COLO668 (cell line): ENCODE data around the gene COBL.

Source experiments
- DNase-seq: peaks from one replicate; lab custom pipeline; 2025; ENCODE audit not compliant: unreplicated experiment; lab: John Stamatoyannopoulos, UW

COBL gene

GRCh38 chr7:51235593-51236313, 80.9 kb downstream of the COBL start:
- DNase-seq: no peak

GRCh38 chr7:51234609-51235308, 81.8 kb downstream of the COBL start:
- DNase-seq: no peak

- DNase-seq: peak; percentile 40
These were observed 82.5 kb downstream of the COBL start for GRCh38 chr7:51234139-51234538.

GRCh38 chr7:51233374-51233773, 83.2 kb downstream of the COBL start:
- DNase-seq: no peak

- no peak for DNase-seq
These were observed 85.9 kb downstream of the COBL start for GRCh38 chr7:51230723-51231122.

- no peak for DNase-seq
These were observed 86.3 kb downstream of the COBL start for GRCh38 chr7:51230324-51230625.

- no peak for DNase-seq
These were observed 86.8 kb downstream of the COBL start for GRCh38 chr7:51229620-51230323.

- no peak for DNase-seq
These were observed 87.5 kb downstream of the COBL start for GRCh38 chr7:51229106-51229537.

- DNase-seq: no peak
These were observed 88.1 kb downstream of the COBL start for GRCh38 chr7:51228386-51228958.

- no peak for DNase-seq
These were observed 88.7 kb downstream of the COBL start for GRCh38 chr7:51227861-51228260.

- DNase-seq: no peak
These were observed 89.6 kb downstream of the COBL start for GRCh38 chr7:51226916-51227535.

GRCh38 chr7:51226063-51226755, 90.4 kb downstream of the COBL start:
- DNase-seq: no peak

GRCh38 chr7:51224811-51225595, 91.6 kb downstream of the COBL start:
- peak; percentile 86 for DNase-seq

GRCh38 chr7:51223505-51223904, 93.1 kb downstream of the COBL start:
- no peak for DNase-seq

- DNase-seq: peak; percentile 38
These were observed 93.7 kb downstream of the COBL start for GRCh38 chr7:51222916-51223315.

GRCh38 chr7:51220226-51220625, 96.4 kb downstream of the COBL start:
- DNase-seq: no peak

GRCh38 chr7:51219261-51219988, 97.2 kb downstream of the COBL start:
- DNase-seq: no peak

GRCh38 chr7:51217804-51218203, 98.8 kb downstream of the COBL start:
- no peak for DNase-seq

- DNase-seq: no peak
These were observed 102.5 kb downstream of the COBL start for GRCh38 chr7:51214098-51214497.
